ENCODE measurements around the gene OAS3.
"Not testable (repeated sequence)": the region's sequence is repeated elsewhere in the genome, so short reads cannot be mapped to it uniquely, and the experiment has no call there.

The OAS3 gene

DNA sequence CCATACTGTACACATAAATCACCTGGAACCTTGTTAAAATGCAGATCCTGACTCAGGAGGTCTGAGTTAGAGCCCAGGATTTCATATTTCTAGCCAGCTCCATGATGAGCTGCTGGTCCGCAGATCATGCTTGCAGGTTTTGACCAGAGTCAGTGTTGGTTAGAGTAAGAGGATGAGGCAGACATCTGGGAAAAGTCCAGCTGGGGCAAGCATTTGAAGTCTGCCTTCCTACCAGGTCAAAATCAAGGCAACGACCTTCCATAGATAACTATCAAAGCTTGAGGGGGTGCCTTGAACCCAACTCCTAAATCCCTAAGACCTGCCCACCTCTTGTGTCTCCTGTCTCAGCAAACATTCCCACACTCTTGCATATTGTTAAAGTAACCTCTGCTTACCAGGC, 49.3 kb downstream of the OAS3 start:
- ChIA-PET CTCF (no interaction called here), POLR2A (no interaction called here)
- Histone ChIP-seq H3K36me3 (ENCODE audit: control insufficient read depth in 2 of 2, insufficient read depth in 1 of 2, low read length in 2 of 2) (no peaks in the 10 kb centered on the region), H3K4me3 (ENCODE audit: low read depth, low read length) (no peak overlapping the region), H3K9me3 (ENCODE audit: control insufficient read depth, insufficient read depth, low read depth, low read length) (no peaks in the 10 kb centered on the region), H3K4me1 (ENCODE audit: control insufficient read depth, insufficient read depth, low read length) (no peaks in the 10 kb centered on the region), H3K27ac (ENCODE audit: extremely low read depth, low read depth, low read length) (no peak overlapping the region)
- TF ChIP-seq, protein P1, sequence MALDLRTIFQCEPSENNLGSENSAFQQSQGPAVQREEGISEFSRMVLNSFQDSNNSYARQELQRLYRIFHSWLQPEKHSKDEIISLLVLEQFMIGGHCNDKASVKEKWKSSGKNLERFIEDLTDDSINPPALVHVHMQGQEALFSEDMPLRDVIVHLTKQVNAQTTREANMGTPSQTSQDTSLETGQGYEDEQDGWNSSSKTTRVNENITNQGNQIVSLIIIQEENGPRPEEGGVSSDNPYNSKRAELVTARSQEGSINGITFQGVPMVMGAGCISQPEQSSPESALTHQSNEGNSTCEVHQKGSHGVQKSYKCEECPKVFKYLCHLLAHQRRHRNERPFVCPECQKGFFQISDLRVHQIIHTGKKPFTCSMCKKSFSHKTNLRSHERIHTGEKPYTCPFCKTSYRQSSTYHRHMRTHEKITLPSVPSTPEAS (tag by site-specific recombination; IDR thresholded peaks at IDR 0.05): no peak

GRCh38 chr12:112988224-112988623, 50.0 kb downstream of the OAS3 start:
- no peak overlapping the region for H3K4me3 ChIP-seq (ENCODE audit: low read depth, low read length)
- TF ChIP-seq ZNF2 (tag by site-specific recombination; IDR thresholded peaks at IDR 0.05): no peak
- no peak overlapping the region for H3K27ac ChIP-seq (ENCODE audit: extremely low read depth, low read depth, low read length)
- no peaks in the 10 kb centered on the region for H3K9me3 ChIP-seq (ENCODE audit: control insufficient read depth, insufficient read depth, low read depth, low read length)
- POLR2A ChIA-PET: no interaction called here
- H3K4me1 ChIP-seq (ENCODE audit: control insufficient read depth, insufficient read depth, low read length): no peaks in the 10 kb centered on the region
- CTCF ChIA-PET: interaction anchor here (0.7 to 0.8 kb wide), 2 partner anchors 9 to 28 kb away, joined by 3 to 4 read pairs; no protein-coding TSS in a partner anchor
- no peaks in the 10 kb centered on the region for H3K36me3 ChIP-seq (ENCODE audit: control insufficient read depth in 2 of 2, insufficient read depth in 1 of 2, low read length in 2 of 2)

DNA sequence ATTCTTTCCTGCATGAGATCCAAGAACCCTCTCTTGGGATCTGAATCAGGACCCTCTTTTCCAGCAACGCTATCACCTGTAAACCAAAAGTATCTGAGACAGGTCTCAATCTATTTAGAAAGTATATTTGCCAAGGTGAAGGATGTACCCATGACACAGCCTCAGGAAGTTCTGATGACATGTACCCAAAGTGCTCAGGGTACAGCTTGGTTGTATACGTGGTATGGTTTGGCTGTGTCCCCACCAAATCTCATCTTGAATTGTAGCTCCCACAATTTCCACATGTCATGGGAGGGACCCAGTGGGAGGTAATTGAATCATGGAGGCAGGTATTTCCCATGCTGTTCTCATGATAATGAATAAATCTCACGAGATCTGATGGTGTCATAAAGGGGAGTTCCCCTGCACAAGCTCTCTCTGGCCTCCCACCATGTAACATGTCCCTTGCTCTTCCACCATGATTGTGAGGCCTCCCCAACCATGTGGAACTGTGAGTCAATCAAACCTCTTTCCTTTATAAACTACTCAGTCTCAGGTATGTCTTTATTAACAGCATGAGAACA, 50.6 kb downstream of the OAS3 start:
- H3K4me3 ChIP-seq (ENCODE audit: low read depth, low read length); POLR2A ChIA-PET; H3K27ac ChIP-seq (ENCODE audit: extremely low read depth, low read depth, low read length); H3K36me3 ChIP-seq (ENCODE audit: control insufficient read depth in 2 of 2, insufficient read depth in 1 of 2, low read length in 2 of 2); H3K4me1 ChIP-seq (ENCODE audit: control insufficient read depth, insufficient read depth, low read length); H3K9me3 ChIP-seq (ENCODE audit: control insufficient read depth, insufficient read depth, low read depth, low read length): not testable (repeated sequence)
- CTCF ChIA-PET: interaction anchor here (0.8 to 1.2 kb wide), 2 partner anchors 27 to 186 kb away, joined by 4 read pairs; no protein-coding TSS in a partner anchor

- H3K4me3 ChIP-seq (ENCODE audit: low read depth, low read length): no peak overlapping the region
- no peaks in the 10 kb centered on the region for H3K36me3 ChIP-seq (ENCODE audit: control insufficient read depth in 2 of 2, insufficient read depth in 1 of 2, low read length in 2 of 2)
- H3K9me3 ChIP-seq (ENCODE audit: control insufficient read depth, insufficient read depth, low read depth, low read length): no peaks in the 10 kb centered on the region
- ChIA-PET POLR2A (no interaction called here), CTCF (interaction anchor here (1.2 to 2.0 kb wide), 2 partner anchors 40 to 185 kb away, joined by 4 read pairs; no protein-coding TSS in a partner anchor)
- no peaks in the 10 kb centered on the region for H3K4me1 ChIP-seq (ENCODE audit: control insufficient read depth, insufficient read depth, low read length)
- no peak overlapping the region for H3K27ac ChIP-seq (ENCODE audit: extremely low read depth, low read depth, low read length)
- TF ChIP-seq ZNF558 (tag by site-specific recombination; IDR thresholded peaks at IDR 0.05) (no peak), ZNF704 (tag by site-specific recombination; IDR thresholded peaks at IDR 0.05) (no peak), ZNF660 (tag by site-specific recombination; IDR thresholded peaks at IDR 0.05) (no peak), ZNF837 (tag by site-specific recombination; IDR thresholded peaks at IDR 0.05) (no peak), ZNF610 (tag by site-specific recombination; IDR thresholded peaks at IDR 0.05; ENCODE audit: borderline replicate concordance) (no peak), KLF17 (tag by site-specific recombination; IDR thresholded peaks at IDR 0.05) (no peak), MYNN (tag by site-specific recombination; IDR thresholded peaks at IDR 0.05; ENCODE audit: borderline replicate concordance) (no peak), ZFP41 (tag by site-specific recombination; IDR thresholded peaks at IDR 0.05; ENCODE audit: borderline replicate concordance) (no peak), ZNF514 (tag by site-specific recombination; IDR thresholded peaks at IDR 0.05) (no peak), ZNF580 (tag by site-specific recombination; IDR thresholded peaks at IDR 0.05) (no peak), TSHZ1 (tag by site-specific recombination; IDR thresholded peaks at IDR 0.05; ENCODE audit: borderline replicate concordance) (no peak), HOXC10 (CRISPR knock-in tag; IDR thresholded peaks at IDR 0.05) (no peak), ZNF391 (tag by site-specific recombination; IDR thresholded peaks at IDR 0.05; ENCODE audit: borderline replicate concordance, low read depth) (no peak), ZNF623 (tag by site-specific recombination; IDR thresholded peaks at IDR 0.05) (no peak), ZNF544 (tag by site-specific recombination; IDR thresholded peaks at IDR 0.05) (no peak), ZNF132 (tag by site-specific recombination; IDR thresholded peaks at IDR 0.05; ENCODE audit: borderline replicate concordance) (no peak), ZFP37 (tag by site-specific recombination; IDR thresholded peaks at IDR 0.05) (no peak)
- TF ChIP-seq, protein P1 (tag by site-specific recombination; IDR thresholded peaks at IDR 0.05): no peak
Measured at GRCh38 chr12:112989806-112990205, 51.5 kb downstream of the OAS3 start.
